GM12865 (cell line): ENCODE measurements around the gene SESN3.

ENCODE experiments used
- DNase-seq: peaks from one replicate; pipeline ENCODE4 v3.0.0; 2010; ENCODE audit warnings: low read depth
- H3K4me3 ChIP-seq: 2 replicates; pipeline ENCODE4 v1.5.1; 2011; ENCODE audit warnings: mild to moderate bottlenecking, low read depth, low read length, control low read depth
- TF ChIP-seq, protein P1 (sequence below): IDR thresholded peaks from 2 replicates; pipeline ENCODE4 v1.5.1; 2011; ENCODE audit warnings: low read length, control low read depth, low read depth, inconsistent platforms; ENCODE audit not compliant: insufficient read depth; ENCODE audit errors: missing control alignments

Gene SESN3

DNA sequence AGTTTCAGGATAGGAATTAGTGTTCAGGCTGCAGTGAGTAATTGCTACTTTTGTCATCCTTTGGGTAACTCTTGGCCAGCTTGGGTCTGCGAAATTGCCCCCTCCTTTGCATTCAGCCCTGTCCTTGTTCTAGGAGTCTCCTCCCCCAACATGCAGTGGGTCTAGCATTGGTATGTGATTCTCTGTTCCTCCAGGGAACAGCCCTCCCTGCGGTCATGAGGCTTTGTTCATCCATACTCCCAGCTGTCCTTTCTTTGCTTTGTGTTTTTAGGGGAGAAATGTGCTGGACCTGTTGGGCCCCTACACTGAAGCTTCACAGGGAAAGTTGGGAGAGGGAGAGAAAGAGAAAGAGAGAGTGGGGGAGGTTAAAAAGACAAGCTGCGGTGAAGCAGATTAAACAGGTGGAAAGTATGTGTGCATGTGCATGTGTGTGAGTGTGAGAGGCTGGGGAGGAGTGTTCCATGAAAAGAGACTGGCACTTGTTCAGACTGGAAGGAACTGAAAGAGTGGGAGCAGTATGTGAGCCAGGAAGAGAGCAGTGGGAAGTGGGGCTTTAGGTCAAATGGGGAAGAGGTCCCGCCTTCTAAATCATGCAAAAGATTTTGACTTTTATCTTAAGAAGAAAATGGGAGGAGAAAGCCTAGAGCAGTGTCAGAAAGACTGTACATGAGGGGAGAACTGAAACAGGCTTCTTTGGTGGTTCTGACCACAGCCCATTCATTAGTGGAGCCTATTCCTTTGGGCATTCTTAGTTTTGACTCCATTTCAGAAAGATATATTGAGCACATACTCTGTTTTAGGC lies 17.9 kb upstream of the SESN3 start:
- TF ChIP-seq, protein P1, sequence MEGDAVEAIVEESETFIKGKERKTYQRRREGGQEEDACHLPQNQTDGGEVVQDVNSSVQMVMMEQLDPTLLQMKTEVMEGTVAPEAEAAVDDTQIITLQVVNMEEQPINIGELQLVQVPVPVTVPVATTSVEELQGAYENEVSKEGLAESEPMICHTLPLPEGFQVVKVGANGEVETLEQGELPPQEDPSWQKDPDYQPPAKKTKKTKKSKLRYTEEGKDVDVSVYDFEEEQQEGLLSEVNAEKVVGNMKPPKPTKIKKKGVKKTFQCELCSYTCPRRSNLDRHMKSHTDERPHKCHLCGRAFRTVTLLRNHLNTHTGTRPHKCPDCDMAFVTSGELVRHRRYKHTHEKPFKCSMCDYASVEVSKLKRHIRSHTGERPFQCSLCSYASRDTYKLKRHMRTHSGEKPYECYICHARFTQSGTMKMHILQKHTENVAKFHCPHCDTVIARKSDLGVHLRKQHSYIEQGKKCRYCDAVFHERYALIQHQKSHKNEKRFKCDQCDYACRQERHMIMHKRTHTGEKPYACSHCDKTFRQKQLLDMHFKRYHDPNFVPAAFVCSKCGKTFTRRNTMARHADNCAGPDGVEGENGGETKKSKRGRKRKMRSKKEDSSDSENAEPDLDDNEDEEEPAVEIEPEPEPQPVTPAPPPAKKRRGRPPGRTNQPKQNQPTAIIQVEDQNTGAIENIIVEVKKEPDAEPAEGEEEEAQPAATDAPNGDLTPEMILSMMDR, result no peak
- no peak overlapping the region; the same call in 1 of the 2 replicates for H3K4me3 ChIP-seq
- peak; percentile 78 for DNase-seq

DNA sequence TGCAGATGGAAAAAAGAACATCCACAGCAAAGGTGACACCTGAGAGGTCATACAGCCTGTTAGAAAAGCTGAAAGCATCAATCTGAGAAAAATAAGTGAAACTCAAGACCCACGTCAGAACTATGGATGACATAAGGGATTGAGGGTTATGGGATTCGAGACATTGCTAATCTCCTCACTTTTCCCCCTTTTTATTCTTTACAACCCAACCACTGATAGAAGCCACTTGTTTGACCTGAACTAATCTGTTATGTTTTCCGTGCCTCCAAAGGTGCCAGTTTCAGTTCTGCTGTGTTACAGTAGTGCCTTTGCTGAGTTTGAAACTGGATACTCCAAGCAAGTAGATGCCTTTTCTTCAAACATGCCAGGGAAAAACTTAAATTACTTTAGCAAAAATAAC lies 16.9 kb upstream of the SESN3 start:
- no peak overlapping the region for H3K4me3 ChIP-seq
- no peak for DNase-seq
- TF ChIP-seq, protein P1, result no peak

DNA sequence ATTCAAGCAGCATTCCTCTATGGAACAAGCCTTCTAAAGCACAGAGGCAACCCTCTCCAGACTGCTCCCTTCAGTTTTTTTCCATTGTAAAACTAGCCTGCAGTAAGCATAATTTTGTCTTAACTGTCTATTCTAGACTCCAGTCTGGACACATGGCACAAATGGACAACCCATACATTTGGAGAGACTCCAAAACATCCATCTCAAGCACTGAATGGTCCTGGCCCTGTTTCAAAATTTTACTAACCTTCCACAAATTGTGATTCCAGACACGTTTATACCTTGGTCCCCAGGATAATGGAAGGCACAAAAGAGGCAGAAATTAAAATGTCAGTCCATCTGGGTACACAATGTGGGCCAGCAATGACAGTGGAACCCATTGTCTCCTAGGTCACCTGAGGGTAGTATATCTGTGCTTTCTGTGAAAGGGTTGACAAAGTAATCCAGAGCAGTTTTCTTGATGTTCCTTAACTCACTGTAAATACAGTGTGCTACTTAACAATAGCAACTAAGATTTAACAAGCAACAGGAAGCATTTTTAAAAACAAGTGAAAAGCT lies 16.2 kb upstream of the SESN3 start:
- DNase-seq, result no peak

DNA sequence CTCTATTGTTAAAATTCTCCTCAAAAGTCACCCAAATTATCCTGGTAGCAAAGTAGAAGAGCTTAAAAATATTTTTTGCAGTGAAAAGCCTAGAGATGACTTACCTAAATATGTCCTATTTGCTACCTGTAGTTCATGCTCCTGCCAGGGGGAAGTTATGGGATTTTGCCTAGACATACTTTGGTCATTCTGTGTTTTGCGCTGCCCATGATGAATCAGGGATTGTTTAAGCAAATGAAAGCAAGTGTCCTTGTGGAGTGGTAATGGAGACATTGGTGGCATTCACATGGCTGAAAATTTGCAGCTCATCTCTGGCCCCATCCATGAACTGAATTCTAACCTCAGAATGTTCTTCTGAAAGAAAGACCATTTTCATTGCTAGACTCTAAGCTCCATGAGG lies 14.6 kb upstream of the SESN3 start:
- no peak overlapping the region for H3K4me3 ChIP-seq
- DNase-seq, result no peak
- TF ChIP-seq, protein P1, result no peak

More for the DNA sequence above, 16.2 kb upstream of the SESN3 start:
- TF ChIP-seq, protein P1, result no peak
- H3K4me3 ChIP-seq, result no peak overlapping the region

DNA sequence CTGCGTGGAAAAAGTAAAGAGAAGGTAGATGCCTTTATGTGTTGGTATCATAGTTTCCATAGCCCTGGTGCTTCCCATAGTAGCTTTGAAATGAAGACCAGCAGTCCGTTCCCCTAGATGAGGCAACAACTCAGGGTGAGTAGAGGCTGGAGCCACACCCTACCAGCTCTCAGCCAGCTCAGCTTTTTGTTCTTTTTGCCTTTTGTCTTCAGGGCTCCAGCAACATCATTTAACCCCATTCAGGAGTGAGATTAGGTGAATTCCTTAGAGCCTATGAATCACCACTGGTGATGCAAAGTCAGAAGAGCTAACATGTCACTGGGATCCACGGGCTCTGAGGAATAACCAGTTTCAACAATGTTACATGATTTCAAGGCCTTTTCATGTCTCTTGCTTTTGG lies 14.0 kb upstream of the SESN3 start:
- H3K4me3 ChIP-seq, result no peak overlapping the region
- peak; percentile 11 for DNase-seq
- TF ChIP-seq, protein P1, result no peak

GRCh38 chr11:95243673-95244072 lies 12.7 kb upstream of the SESN3 start:
- no peak overlapping the region for H3K4me3 ChIP-seq
- TF ChIP-seq, protein P1, result no peak
- DNase-seq, result no peak
